Caco-2 (cell line): ENCODE data around the gene COG3. TPM values are rescaled to one million over a fixed set of nuclear protein-coding genes. Genes with fewer than 3 reads are reported as not detected.

Experiments used
- BruUV-seq: library from RNA; stranded (reverse); fragments of 400-500 nt; replicated peaks from 2 replicates; lab custom pipeline; 2021; lab: Mats Ljungman, UMichigan
- CTCF ChIA-PET: fragments of 300-600 bp; sonication (Branson Sonifier 250); formaldehyde crosslinking; loops from one replicate; lab custom pipeline; 2022; ENCODE audit warnings: antibody characterized with exemption; lab: Charles Lee
- POLR2A ChIA-PET: fragments of 300-600 bp; sonication (Branson Sonifier 250); formaldehyde crosslinking; loops from one replicate; lab custom pipeline; 2022; ENCODE audit warnings: antibody characterized with exemption; lab: Charles Lee
- DNase-seq, 2 experiments: peaks; one replicate each; pipeline versions ENCODE4 v3.0.0 to v3.0.0-alpha.2; 2020 to 2022
- H3K27me3 ChIP-seq: replicated peaks from 2 replicates; pipeline ENCODE4 v1.6.0; 2011; ENCODE audit warnings: low read length; ENCODE audit not compliant: control insufficient read depth, insufficient read depth
- H3K36me3 ChIP-seq: 2 replicates; pipeline ENCODE4 v1.5.1; 2011; ENCODE audit warnings: low read length; ENCODE audit not compliant: control insufficient read depth, insufficient read depth
- H3K4me1 ChIP-seq: fragments of 250-450 bp; sonication (Bioruptor Pico); 2 replicates; pipeline ENCODE4 v1.5.1; 2020; ENCODE audit warnings: mild to moderate bottlenecking
- H3K4me3 ChIP-seq: 2 replicates; pipeline ENCODE4 v1.5.1; 2011; ENCODE audit warnings: low read depth, mild to moderate bottlenecking, control low read depth, low read length
- H3K9me3 ChIP-seq: fragments of 250-450 bp; sonication (Bioruptor Pico); 2 replicates; pipeline ENCODE4 v1.5.1; 2020; ENCODE audit warnings: mild to moderate bottlenecking, moderate library complexity
- H3K27ac Mint-ChIP-seq: one replicate; pipeline ENCODE4 v1.8.0; 2022; ENCODE audit warnings: mixed read lengths; ENCODE audit not compliant: unreplicated experiment
- H3K27me3 Mint-ChIP-seq: one replicate; pipeline ENCODE4 v1.8.0; 2022; ENCODE audit warnings: mixed read lengths; ENCODE audit not compliant: insufficient read depth, unreplicated experiment
- H3K36me3 Mint-ChIP-seq: one replicate; pipeline ENCODE4 v1.8.0; 2022; ENCODE audit warnings: mild to moderate bottlenecking, mixed read lengths; ENCODE audit not compliant: insufficient read depth, unreplicated experiment
- H3K4me1 Mint-ChIP-seq: one replicate; pipeline ENCODE4 v1.8.0; 2022; ENCODE audit warnings: low read depth, mixed read lengths; ENCODE audit not compliant: unreplicated experiment
- H3K4me3 Mint-ChIP-seq: one replicate; pipeline ENCODE4 v1.8.0; 2022; ENCODE audit warnings: mild to moderate bottlenecking, moderate library complexity, mixed read lengths; ENCODE audit not compliant: unreplicated experiment
- H3K9me3 Mint-ChIP-seq: one replicate; pipeline ENCODE4 v1.8.0; 2022; ENCODE audit warnings: mixed read lengths; ENCODE audit not compliant: unreplicated experiment
- CTCF ChIP-seq, 2 experiments: fragments of 200-600 bp in 1 of 2; IDR thresholded peaks; 1 replicate in 1 of 2; 2 replicates in 1 of 2; pipeline versions ENCODE4 v1.5.1 to v1.8.0; 2011 to 2022; ENCODE audit warnings: antibody characterized with exemption in 1 of 2, control low read depth in 1 of 2, inconsistent platforms in 1 of 2, low read depth in 1 of 2, low read length in 1 of 2, mild to moderate bottlenecking in 1 of 2, moderate library complexity in 1 of 2; ENCODE audit not compliant: insufficient read depth in 1 of 2, severe bottlenecking in 1 of 2, unreplicated experiment in 1 of 2
- intact Hi-C: fragments of 100-400 bp; cut with micrococcal nuclease; formaldehyde crosslinking; loops from one replicate; pipeline ENCODE4 v1.10.0; 2022; ENCODE audit not compliant: unreplicated experiment
- total RNA-seq: library from RNA; stranded (reverse); gene quantifications from 2 replicates; pipeline ENCODE4 v1.2.3, GENCODE V29; 2022

COG3 gene
- total RNA-seq, 1 experiment from 2014 or later, result 35.8 TPM

- intact Hi-C loops, result loop anchor here (5.0 kb wide), 1 partner anchor 73 kb away; no protein-coding TSS in a partner anchor
- CTCF ChIA-PET, result no interaction called here
- no peaks in the 10 kb centered on the region for H3K27me3 ChIP-seq
Measured at GRCh38 chr13:45584816-45585215, 120.1 kb downstream of the COG3 start.

More at GRCh38 chr13:45584816-45585215, 120.1 kb downstream of the COG3 start:
- Mint-ChIP-seq H3K4me1 (peaks cover 6% of the 10 kb centered on the region), H3K36me3 (no peaks in the 10 kb centered on the region), H3K27ac (peak overlapping the region; percentile 54), H3K27me3 (no peaks in the 10 kb centered on the region), H3K4me3 (no peak overlapping the region), H3K9me3 (peaks cover 13% of the 10 kb centered on the region)
- no TSS peak for BruUV-seq
- POLR2A ChIA-PET, result no interaction called here
- Histone ChIP-seq H3K36me3 (no peaks in the 10 kb centered on the region), H3K4me3 (no peak overlapping the region), H3K4me1 (0 out of 2 replicates have a peak, but pooled peaks cover 8% of the 10 kb centered on the region), H3K9me3 (no peaks in the 10 kb centered on the region)
- TF ChIP-seq CTCF (IDR thresholded peaks at IDR 0.05; ENCODE audit: insufficient read depth in 1 of 2, low read depth in 1 of 2, low read length in 1 of 2, severe bottlenecking in 1 of 2, unreplicated experiment in 1 of 2), result peak; percentile 32 to 35
- peak; percentile 43 to 50 for DNase-seq

Other genes starting within 250 kb of the COG3 start
- gene TPT1, start 123.8 kb upstream of the COG3 start, total RNA-seq, result 3,524 and 3,611 TPM in 2 replicates
- 12.2 and 16.5 TPM in 2 replicates for gene SLC25A30, start 46.6 kb upstream of the COG3 start, total RNA-seq
- gene ERICH6B, start 150.8 kb downstream of the COG3 start, total RNA-seq, result not detected in 2 replicates
- gene CBY2, start 237.4 kb downstream of the COG3 start, total RNA-seq, result 0.67 and 0.91 TPM in 2 replicates